HG03097 (cell line): ENCODE measurements around the gene C2CD3.

Experiments
- ATAC-seq: cut with Tn5 transposase; IDR thresholded peaks from one replicate; pipeline ENCODE4 v1.9.1; 2021; ENCODE audit not compliant: unreplicated experiment, low FRiP score

Gene C2CD3

GRCh38 chr11:73969991-73970800 lies 200.6 kb downstream of the C2CD3 start:
- ATAC-seq, result no peak

- no peak for ATAC-seq
Measured at GRCh38 chr11:73969091-73969490, 201.7 kb downstream of the C2CD3 start.

- ATAC-seq, result no peak
Measured at GRCh38 chr11:73968356-73968966, 202.3 kb downstream of the C2CD3 start.

GRCh38 chr11:73965764-73966121 lies 205.1 kb downstream of the C2CD3 start:
- ATAC-seq, result no peak

GRCh38 chr11:73965076-73965763 lies 205.6 kb downstream of the C2CD3 start:
- ATAC-seq, result no peak

- no peak for ATAC-seq
Measured at GRCh38 chr11:73963861-73964260, 206.9 kb downstream of the C2CD3 start.
